ENCODE data around the gene MOB3A.

MOB3A gene

DNA sequence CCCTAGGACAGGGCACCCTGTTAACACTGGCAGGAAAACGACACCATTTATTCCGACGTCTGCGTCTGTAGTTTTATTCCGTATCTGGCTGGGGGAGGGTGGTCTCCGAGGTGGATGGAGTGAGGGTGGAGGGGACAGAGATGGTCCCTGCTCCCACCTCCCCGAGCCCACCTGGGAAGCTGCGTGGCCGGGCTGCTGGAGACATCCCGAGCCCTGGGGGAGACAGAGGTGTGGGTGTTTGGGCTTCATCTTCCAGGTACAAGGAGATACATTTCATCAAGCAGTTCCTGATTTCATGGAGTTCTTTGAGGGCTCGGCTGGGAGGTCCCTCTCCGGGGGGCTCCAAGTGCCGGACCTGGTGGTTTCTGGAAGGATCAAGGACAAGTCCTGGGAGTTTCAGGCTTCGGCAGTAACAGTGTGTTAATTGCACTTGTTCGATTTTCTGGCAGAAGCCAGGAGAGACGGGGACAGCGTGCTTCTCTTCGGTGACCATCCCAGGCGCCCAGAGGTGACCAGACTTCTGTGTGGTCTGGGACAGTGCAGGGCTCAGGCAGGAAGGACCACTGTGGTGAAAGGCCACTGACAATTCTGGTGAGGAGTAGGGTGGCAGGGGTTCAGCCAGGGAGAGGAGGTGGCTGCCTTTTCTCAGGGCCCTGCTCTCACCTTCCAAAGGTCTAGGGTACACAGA lies 25.0 kb downstream of the MOB3A start:
- TF ChIP-seq, protein P1, sequence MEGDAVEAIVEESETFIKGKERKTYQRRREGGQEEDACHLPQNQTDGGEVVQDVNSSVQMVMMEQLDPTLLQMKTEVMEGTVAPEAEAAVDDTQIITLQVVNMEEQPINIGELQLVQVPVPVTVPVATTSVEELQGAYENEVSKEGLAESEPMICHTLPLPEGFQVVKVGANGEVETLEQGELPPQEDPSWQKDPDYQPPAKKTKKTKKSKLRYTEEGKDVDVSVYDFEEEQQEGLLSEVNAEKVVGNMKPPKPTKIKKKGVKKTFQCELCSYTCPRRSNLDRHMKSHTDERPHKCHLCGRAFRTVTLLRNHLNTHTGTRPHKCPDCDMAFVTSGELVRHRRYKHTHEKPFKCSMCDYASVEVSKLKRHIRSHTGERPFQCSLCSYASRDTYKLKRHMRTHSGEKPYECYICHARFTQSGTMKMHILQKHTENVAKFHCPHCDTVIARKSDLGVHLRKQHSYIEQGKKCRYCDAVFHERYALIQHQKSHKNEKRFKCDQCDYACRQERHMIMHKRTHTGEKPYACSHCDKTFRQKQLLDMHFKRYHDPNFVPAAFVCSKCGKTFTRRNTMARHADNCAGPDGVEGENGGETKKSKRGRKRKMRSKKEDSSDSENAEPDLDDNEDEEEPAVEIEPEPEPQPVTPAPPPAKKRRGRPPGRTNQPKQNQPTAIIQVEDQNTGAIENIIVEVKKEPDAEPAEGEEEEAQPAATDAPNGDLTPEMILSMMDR (conservative IDR thresholded peaks at IDR 0.05; ENCODE audit: low read depth, low read length), result no peak
- no peak for DNase-seq (ENCODE audit: low read depth)

DNA sequence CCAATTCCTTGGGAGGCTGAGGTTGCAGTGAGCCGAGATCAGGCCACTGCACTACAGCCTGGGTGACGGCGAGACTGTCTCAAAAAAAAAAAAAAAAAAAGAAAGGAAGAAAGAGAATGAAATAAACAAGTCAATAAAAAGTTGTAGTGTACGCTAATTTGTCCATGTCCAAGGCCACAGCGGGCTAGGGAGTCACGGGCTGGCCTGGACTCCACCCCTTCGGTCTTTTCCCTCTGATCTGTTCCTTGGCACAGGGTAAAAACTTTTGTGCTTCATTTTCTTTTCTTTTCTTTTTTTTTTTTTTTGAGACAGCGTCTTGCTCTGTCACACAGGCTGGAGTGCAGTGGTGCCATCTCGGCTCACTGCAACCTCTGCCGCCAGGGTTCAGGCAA lies 25.7 kb downstream of the MOB3A start:
- DNase-seq (ENCODE audit: low read depth), result no peak
- H3K4me3 ChIP-seq (ENCODE audit: low read depth, low read length), result no peak overlapping the region
- TF ChIP-seq, protein P1 (conservative IDR thresholded peaks at IDR 0.05; ENCODE audit: low read depth, low read length), result no peak

More for the DNA sequence above, 25.0 kb downstream of the MOB3A start:
- no peak overlapping the region for H3K4me3 ChIP-seq (ENCODE audit: low read depth, low read length)

DNA sequence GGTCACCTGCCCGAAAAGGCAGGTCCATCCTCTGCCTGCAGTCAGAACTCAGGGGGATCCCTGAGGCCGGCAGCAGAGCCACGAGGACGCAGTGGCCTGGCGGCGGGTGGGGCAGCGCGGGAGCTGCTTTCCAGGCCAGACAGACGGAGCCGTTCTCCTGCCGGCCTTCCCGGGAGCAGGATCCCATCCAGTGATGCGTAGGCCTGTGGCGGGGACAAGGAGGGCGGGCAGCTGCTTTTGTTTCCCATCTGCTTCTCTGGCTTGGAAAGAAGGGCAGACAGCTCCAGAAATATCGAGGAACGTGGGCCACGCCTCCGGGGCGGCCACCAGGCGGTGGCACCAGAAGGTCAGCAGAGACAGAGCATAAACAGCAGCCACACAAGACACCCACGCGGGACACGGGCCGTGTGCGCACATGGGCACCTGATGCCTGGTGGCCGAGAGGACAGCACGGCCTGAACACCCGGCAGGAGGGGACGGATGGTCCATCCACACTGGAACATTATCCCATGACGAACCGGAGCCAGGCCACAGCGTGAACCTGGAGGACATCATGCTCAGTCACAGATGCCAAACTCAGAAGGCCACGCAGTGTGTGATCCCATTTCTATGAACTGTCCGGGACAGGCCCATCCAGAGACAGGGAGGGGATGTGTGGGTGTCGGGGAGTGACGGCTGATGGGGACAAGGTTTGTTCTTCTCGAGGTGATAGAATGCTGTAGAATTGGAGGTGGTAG lies 31.2 kb downstream of the MOB3A start:
- TF ChIP-seq, protein P1 (conservative IDR thresholded peaks at IDR 0.05; ENCODE audit: low read depth, low read length), result no peak

DNA sequence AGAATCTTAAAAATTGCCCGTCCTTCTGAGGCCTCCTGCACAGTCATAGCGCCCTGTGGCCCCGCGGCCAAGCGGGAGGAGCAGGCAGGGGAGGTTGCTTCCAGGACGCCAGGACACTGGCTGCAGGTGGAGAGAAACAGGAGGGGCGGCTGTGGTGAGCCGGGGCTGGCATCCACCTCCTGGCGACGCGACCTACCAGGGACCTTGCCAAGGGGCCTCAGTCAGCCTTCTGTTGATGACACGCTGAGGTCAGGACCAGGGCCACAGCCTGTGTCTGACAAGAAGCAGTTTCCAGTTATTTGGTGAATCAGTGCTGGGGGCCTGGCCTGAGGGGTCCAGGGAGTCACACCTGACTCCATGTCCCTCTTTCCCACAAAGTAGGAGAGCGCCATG lies 31.7 kb downstream of the MOB3A start:
- H3K4me3 ChIP-seq (ENCODE audit: low read depth, low read length), result no peak overlapping the region

More for the DNA sequence above, 31.2 kb downstream of the MOB3A start:
- DNase-seq (ENCODE audit: low read depth), result no peak
- H3K4me3 ChIP-seq (ENCODE audit: low read depth, low read length), result no peak overlapping the region

DNA sequence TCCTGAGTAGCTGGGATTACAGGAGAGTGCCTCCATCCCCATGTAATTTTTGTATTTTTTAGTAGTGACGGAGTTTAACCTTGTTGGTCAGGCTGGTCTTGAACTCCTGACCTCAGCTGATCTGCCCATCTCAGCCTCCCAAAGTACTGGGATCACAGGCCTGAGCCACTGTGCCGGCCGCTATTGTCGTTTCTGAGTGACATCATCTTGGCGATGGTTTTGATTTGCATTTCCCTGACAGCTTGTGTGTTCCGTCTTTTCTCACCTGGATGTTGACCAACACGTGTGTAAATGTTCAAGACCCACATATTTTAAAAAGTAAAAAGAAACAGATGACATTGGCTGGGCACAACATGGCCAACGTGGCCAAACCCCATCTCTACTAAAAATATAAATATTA lies 32.3 kb downstream of the MOB3A start:
- DNase-seq (ENCODE audit: low read depth), result no peak
- TF ChIP-seq, protein P1 (conservative IDR thresholded peaks at IDR 0.05; ENCODE audit: low read depth, low read length), result no peak
- H3K4me3 ChIP-seq (ENCODE audit: low read depth, low read length), result no peak overlapping the region

More for the DNA sequence above, 31.7 kb downstream of the MOB3A start:
- DNase-seq (ENCODE audit: low read depth), result no peak
- TF ChIP-seq, protein P1 (conservative IDR thresholded peaks at IDR 0.05; ENCODE audit: low read depth, low read length), result no peak

DNA sequence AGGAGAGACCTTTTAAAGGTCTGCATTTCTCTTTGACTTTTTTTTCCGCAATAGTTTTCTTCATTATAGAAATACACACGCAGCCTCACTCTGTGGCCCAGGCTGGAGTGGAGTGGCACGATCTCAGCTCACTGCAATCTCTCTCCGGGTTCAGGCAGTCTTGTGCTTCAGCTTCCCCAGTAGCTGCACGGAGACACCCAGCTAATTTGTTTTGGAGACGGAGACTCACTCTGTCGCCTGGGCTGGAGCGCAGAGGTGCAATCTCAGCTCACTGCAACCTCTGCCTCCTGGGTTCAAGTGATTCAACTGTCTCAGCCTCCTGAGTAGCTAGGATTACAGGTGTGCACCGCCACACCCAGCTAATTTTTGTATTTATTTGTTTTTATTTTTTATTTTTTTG lies 33.4 kb downstream of the MOB3A start:
- TF ChIP-seq, protein P1 (conservative IDR thresholded peaks at IDR 0.05; ENCODE audit: low read depth, low read length), result no peak
- no peak for DNase-seq (ENCODE audit: low read depth)
- H3K4me3 ChIP-seq (ENCODE audit: low read depth, low read length), result no peak overlapping the region

DNA sequence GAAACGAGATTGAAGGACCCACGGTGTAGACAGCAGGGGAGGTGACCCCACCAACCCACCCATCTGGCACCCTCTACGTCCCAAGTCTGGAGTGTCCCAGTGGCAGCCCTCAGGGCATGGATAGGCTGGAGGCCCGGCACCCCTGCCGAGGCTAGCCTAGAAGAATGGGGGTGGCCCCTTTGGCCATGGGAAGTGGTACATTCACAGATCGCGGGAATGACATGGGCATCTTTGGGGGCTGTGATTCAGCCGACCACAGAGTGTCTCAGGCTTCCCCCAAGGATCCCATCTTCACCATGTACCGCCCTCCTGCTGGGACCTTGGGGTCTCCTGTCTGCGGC lies 33.8 kb downstream of the MOB3A start:
- TF ChIP-seq, protein P1 (conservative IDR thresholded peaks at IDR 0.05; ENCODE audit: low read depth, low read length), result no peak
- no peak for DNase-seq (ENCODE audit: low read depth)
- H3K4me3 ChIP-seq (ENCODE audit: low read depth, low read length), result no peak overlapping the region
